Glomerular visceral epithelial cell (primary cell): Measurements from ENCODE around the gene HFE.
"Not testable (repeated sequence)": the region's sequence is repeated elsewhere in the genome, so short reads cannot be mapped to it uniquely, and the experiment has no call there.

ENCODE experiments used
- DNase-seq: peaks from one replicate; pipeline ENCODE4 v3.0.0-alpha.2; 2016; ENCODE audit errors: extremely low spot score

The HFE gene

GRCh38 chr6:26109772-26110171 lies 22.5 kb downstream of the HFE start:
- no peak for DNase-seq

- no peak for DNase-seq
These were observed 26.3 kb downstream of the HFE start for GRCh38 chr6:26113570-26113969.

GRCh38 chr6:26115226-26115625 lies 28.0 kb downstream of the HFE start:
- no peak for DNase-seq

DNA sequence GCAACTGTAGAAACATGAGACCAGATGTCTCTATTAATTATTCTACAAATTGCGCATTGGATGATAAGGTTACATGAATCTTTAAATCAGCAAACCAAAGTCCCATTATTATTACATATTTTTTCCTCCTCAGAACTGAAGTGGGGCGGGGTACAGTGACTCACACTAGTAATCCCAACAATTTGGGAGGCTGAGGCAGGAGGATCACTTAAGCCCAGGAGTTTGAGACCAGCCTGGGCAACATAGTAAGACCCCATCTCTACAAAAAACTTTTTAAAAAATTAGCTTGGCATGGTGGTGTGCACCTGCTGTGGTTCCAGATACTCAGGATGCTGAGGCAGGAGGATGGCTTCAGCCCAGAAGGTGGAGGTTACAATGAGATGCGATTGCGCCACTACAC lies 29.0 kb downstream of the HFE start:
- no peak for DNase-seq

DNA sequence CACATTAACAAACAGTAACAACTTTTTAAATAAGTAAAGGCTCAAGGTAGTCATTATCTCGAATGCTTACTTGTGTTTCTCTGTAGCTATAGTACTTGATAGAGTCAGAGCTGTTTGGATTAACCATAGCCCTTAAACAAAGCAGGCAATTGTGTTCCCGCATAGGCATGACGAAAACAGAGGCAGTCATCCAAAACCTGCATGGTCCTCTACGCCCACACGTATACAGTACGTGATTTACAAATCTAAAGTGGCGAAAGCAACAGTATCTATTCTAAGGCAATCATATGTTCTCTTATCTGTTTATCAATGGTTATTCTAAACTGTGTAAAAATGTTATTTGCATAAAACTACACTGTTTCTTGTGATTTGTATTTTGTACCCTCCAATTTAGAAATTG lies 31.8 kb downstream of the HFE start:
- DNase-seq: no peak

- DNase-seq: not testable (repeated sequence)
These were observed 32.9 kb downstream of the HFE start for GRCh38 chr6:26120115-26120514.

- no peak for DNase-seq
These were observed 33.5 kb downstream of the HFE start for GRCh38 chr6:26120807-26121140.

GRCh38 chr6:26121141-26122004 lies 34.1 kb downstream of the HFE start:
- peak; percentile 84 for DNase-seq

DNA sequence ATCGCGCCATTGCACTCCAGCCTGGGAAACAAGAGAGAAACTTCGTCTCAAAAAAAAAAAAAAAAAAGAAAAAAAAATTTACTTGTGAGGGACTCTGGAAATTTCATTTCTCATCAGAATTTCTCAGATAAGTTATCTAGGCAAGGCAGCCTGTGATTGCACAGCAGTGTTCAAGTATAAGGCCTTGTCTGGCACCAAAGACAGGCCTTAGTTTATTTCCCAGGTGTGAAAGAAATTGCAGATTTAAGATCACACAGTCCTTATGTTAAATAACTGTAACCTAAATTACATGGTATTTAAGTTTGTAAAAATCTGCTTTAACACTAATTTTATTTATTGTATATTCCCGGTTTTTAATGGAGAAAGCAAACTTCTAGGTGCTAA lies 34.8 kb downstream of the HFE start:
- DNase-seq: no peak

GRCh38 chr6:26122402-26122792 lies 35.2 kb downstream of the HFE start:
- peak; percentile 56 for DNase-seq

GRCh38 chr6:26122793-26123674 lies 35.8 kb downstream of the HFE start:
- peak; percentile 99 for DNase-seq

GRCh38 chr6:26123675-26123946 lies 36.4 kb downstream of the HFE start:
- DNase-seq: no peak

GRCh38 chr6:26123947-26124780 lies 36.9 kb downstream of the HFE start:
- DNase-seq: peak; percentile 98

GRCh38 chr6:26124781-26125685 lies 37.8 kb downstream of the HFE start:
- DNase-seq: peak; percentile 37

DNA sequence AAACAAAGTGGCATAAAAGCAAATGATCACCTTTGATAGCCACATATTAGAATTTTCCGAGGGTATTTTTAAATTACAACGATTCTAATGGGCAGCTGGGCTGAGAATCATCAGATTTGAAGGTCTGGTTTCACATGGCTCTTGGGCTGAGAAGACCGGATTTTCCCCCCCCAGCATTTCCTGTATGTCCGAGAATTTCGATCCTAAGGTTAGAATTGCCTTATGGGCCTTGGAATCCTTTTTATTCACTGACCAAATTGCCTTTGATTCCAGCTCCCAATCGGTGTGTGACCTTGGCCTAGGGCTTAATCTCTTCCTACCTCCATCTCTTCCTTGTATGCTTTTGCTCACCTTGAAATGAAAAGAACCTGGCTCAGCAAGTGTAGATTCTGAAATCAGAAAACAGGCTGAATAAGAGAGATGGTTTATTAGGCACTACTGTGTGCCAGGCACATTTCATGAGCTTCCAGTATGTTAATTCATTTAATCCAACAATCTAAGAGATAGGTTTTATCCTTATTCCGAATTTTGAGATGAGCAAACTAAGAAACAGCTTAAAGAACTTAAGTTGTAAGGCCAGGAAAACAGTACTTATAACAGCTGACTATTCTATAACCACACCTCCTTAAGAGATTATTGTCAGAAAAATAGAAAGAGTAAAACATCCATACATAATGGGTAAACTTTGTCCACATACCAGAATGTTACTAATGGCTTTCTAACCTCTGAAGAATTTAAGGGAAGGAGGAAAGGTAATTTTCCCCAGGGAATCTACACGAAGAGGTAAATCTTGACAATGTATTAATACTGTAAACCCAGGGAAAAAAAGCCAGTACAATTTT lies 39.4 kb downstream of the HFE start:
- DNase-seq: no peak

GRCh38 chr6:26128013-26128771 lies 41.0 kb downstream of the HFE start:
- DNase-seq: no peak

DNA sequence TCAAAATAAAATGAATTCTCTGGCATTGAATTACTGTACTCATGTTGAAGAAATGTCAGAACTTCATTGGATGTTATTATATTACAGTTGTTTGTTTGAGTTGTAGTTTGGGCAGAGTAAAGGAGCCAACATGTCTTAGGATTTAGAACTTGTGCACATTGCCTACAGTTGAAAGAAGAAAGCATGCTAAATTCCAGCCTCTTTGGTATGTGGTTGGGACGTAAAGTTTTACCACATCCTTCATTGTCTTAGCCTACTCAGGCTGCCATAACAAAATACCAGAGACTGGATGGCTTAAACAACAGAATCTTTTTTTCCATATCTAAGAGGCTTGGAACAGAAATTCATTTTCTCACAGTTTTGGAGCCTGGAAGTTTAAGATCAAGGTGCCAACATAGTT lies 42.4 kb downstream of the HFE start:
- no peak for DNase-seq

GRCh38 chr6:26130581-26131249 lies 43.5 kb downstream of the HFE start:
- no peak for DNase-seq

DNA sequence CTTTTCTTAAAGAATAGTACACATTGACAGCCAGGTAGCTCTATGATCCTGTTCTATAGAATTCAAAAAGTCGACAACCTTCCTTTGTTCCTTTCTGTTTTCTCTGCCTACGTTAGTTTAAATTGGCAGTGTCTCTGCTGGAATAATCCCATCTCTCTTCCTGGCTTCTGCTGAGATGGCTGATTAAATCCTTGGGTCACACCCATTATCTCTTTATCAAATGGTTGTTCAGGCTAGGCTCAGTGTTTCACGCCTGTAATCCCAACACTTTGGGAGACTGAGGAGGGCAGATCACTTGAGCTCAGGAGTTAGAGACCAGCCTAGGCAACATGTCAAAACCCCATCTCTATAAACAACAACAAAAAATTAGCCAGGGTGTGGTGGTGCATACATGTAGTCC lies 44.4 kb downstream of the HFE start:
- no peak for DNase-seq
